H1 (cell line): ENCODE results near the gene TSPAN5. TPM values are rescaled to one million over a fixed set of nuclear protein-coding genes. Genes with fewer than 3 reads are reported as not detected.

Source experiments
- CTCF ChIA-PET: fragments of 300-600 bp; sonication (Branson Sonifier 250); formaldehyde crosslinking; loops from one replicate; lab custom pipeline; 2021; ENCODE audit not compliant: partially characterized antibody; lab: Charles Lee
- POLR2A ChIA-PET: fragments of 300-600 bp; sonication (Branson Sonifier 250); formaldehyde crosslinking; loops from one replicate; lab custom pipeline; 2021; ENCODE audit warnings: inconsistent platforms; ENCODE audit not compliant: partially characterized antibody; lab: Charles Lee
- DNase-seq, 2 experiments: peaks; one replicate each; pipeline versions ENCODE4 v3.0.0 to v3.0.0-alpha.2; 2010 to 2022; ENCODE audit warnings: low spot score in 2 of 2, low read depth in 1 of 2, mixed read lengths in 1 of 2
- FAIRE-seq: peaks from 2 replicates; lab custom pipeline; 2011; peaks lifted over from hg19 to GRCh38; lab: Jason Lieb, UNC
- H2AFZ ChIP-seq: 2 replicates; pipeline ENCODE4 v1.8.1; 2012; ENCODE audit warnings: low read length, inconsistent platforms
- H2AK5ac ChIP-seq: 2 replicates; pipeline ENCODE4 v1.6.1; 2013; ENCODE audit warnings: low read depth, low read length
- H2BK120ac ChIP-seq: replicated peaks from 2 replicates; pipeline ENCODE3; 2013; ENCODE audit warnings: low read depth, low read length, inconsistent platforms
- H2BK12ac ChIP-seq: 2 replicates; pipeline ENCODE4 v1.6.1; 2013; ENCODE audit warnings: low read depth, low read length
- H2BK15ac ChIP-seq: 2 replicates; pipeline ENCODE4 v1.6.1; 2013; ENCODE audit warnings: low read length
- H2BK20ac ChIP-seq: 2 replicates; pipeline ENCODE4 v1.6.1; 2013; ENCODE audit warnings: low read length
- H2BK5ac ChIP-seq: 2 replicates; pipeline ENCODE4 v1.6.1; 2013; ENCODE audit warnings: low read depth, low read length
- H3K14ac ChIP-seq: 2 replicates; pipeline ENCODE4 v1.6.1; 2013; ENCODE audit warnings: inconsistent platforms; ENCODE audit not compliant: insufficient read length
- H3K18ac ChIP-seq: 2 replicates; pipeline ENCODE4 v1.6.1; 2013; ENCODE audit warnings: low read length; ENCODE audit errors: extremely low read depth
- H3K23ac ChIP-seq: 2 replicates; pipeline ENCODE4 v1.6.1; 2013; ENCODE audit warnings: inconsistent platforms; ENCODE audit not compliant: insufficient read length
- H3K23me2 ChIP-seq: 2 replicates; pipeline ENCODE4 v1.6.1; 2013; ENCODE audit warnings: low read depth, low read length
- H3K27ac ChIP-seq: 2 replicates; pipeline ENCODE4 v1.6.1; 2011; ENCODE audit warnings: low read depth, low read length, inconsistent platforms
- H3K27me3 ChIP-seq, 4 experiments: replicated peaks in 1 of 4; 1 replicate in 1 of 4; 2 replicates in 3 of 4; pipeline versions ENCODE4 v1.6.1 to v1.8.1; 2011 to 2013; ENCODE audit warnings: low read length in 3 of 4, mild to moderate bottlenecking in 3 of 4, inconsistent platforms in 2 of 4, mixed read lengths in 2 of 4, moderate library complexity in 1 of 4; ENCODE audit not compliant: control insufficient read depth in 3 of 4, insufficient read depth in 3 of 4; ENCODE audit errors: extremely low read depth in 1 of 4
- H3K36me3 ChIP-seq, 4 experiments: 2 replicates each; pipeline versions ENCODE4 v1.6.1 to v1.8.1; 2011 to 2013; ENCODE audit warnings: mild to moderate bottlenecking in 4 of 4, low read length in 3 of 4, moderate library complexity in 2 of 4, control low read depth in 1 of 4, inconsistent platforms in 1 of 4; ENCODE audit not compliant: insufficient read depth in 4 of 4, control insufficient read depth in 2 of 4
- H3K4ac ChIP-seq: replicated peaks from 2 replicates; pipeline ENCODE3; 2013; ENCODE audit warnings: low read length, low read depth, mixed read lengths, inconsistent platforms; ENCODE audit not compliant: insufficient read length
- H3K4me1 ChIP-seq, 4 experiments: replicated peaks in 1 of 4; 1 replicate in 1 of 4; 2 replicates in 3 of 4; pipeline versions ENCODE4 v1.6.1 to v1.8.1; 2011 to 2013; ENCODE audit warnings: low read length in 3 of 4, inconsistent platforms in 2 of 4, mixed read lengths in 1 of 4; ENCODE audit not compliant: insufficient read depth in 4 of 4, control insufficient read depth in 3 of 4
- H3K4me2 ChIP-seq, 2 experiments: 2 replicates each; pipeline versions ENCODE4 v1.6.1 to v1.8.1; 2011 to 2013; ENCODE audit warnings: low read depth in 2 of 2, low read length in 2 of 2, control low read depth in 1 of 2, inconsistent platforms in 1 of 2, mild to moderate bottlenecking in 1 of 2; ENCODE audit not compliant: insufficient read depth in 1 of 2
- H3K4me3 ChIP-seq, 4 experiments: fragments of 200-600, 300-600 bp in 1 of 4; sonication (generic), shearing (Covaris generic), sonication (Bioruptor Twin) in 1 of 4; 2 replicates each; pipeline versions ENCODE4 v1.5.1 to v1.8.1; 2011 to 2016; ENCODE audit warnings: low read length in 4 of 4, low read depth in 3 of 4, control low read depth in 2 of 4, inconsistent platforms in 2 of 4, mild to moderate bottlenecking in 2 of 4, mixed read lengths in 1 of 4, moderate library complexity in 1 of 4; ENCODE audit not compliant: insufficient read depth in 2 of 4; ENCODE audit errors: extremely low read depth in 1 of 4
- H3K56ac ChIP-seq: replicated peaks from 2 replicates; pipeline ENCODE3; 2013; ENCODE audit warnings: low read depth, mild to moderate bottlenecking, mixed read lengths, low read length, inconsistent platforms; ENCODE audit not compliant: insufficient read length
- H3K79me1 ChIP-seq: 2 replicates; pipeline ENCODE4 v1.6.1; 2013; ENCODE audit warnings: low read depth, low read length, control low read depth
- H3K79me2 ChIP-seq, 2 experiments: 2 replicates each; pipeline versions ENCODE4 v1.6.1 to v1.8.1; 2012 to 2013; ENCODE audit warnings: low read length in 2 of 2, mild to moderate bottlenecking in 2 of 2, inconsistent platforms in 1 of 2; ENCODE audit not compliant: insufficient read depth in 2 of 2, control insufficient read depth in 1 of 2
- H3K9ac ChIP-seq, 4 experiments: replicated peaks in 1 of 4; 1 replicate in 1 of 4; 2 replicates in 3 of 4; pipeline versions ENCODE4 v1.6.1 to v1.8.1; 2011 to 2013; ENCODE audit warnings: low read depth in 3 of 4, low read length in 3 of 4, control low read depth in 2 of 4, mild to moderate bottlenecking in 2 of 4, moderate library complexity in 2 of 4, inconsistent platforms in 1 of 4; ENCODE audit errors: extremely low read depth in 1 of 4
- H3K9me3 ChIP-seq, 2 experiments: 2 replicates each; pipeline versions ENCODE4 v1.6.1 to v1.8.1; 2012 to 2013; ENCODE audit warnings: mild to moderate bottlenecking in 2 of 2, moderate library complexity in 2 of 2, control low read depth in 1 of 2, inconsistent platforms in 1 of 2, low read depth in 1 of 2, low read length in 1 of 2, mixed read lengths in 1 of 2; ENCODE audit not compliant: insufficient read depth in 2 of 2
- H4K20me1 ChIP-seq, 2 experiments: replicated peaks in 1 of 2; 2 replicates each; pipeline versions ENCODE3 to v1.8.1; 2011 to 2013; ENCODE audit warnings: inconsistent platforms in 2 of 2, low read length in 2 of 2, mild to moderate bottlenecking in 1 of 2; ENCODE audit not compliant: insufficient read depth in 2 of 2, control insufficient read depth in 1 of 2
- H4K5ac ChIP-seq: 2 replicates; pipeline ENCODE4 v1.6.1; 2013; ENCODE audit warnings: low read length, low read depth, mixed read lengths, inconsistent platforms; ENCODE audit not compliant: insufficient read length
- H4K8ac ChIP-seq: 2 replicates; pipeline ENCODE4 v1.8.0; 2013; ENCODE audit warnings: mild to moderate bottlenecking, moderate library complexity, low read length, inconsistent platforms; ENCODE audit not compliant: insufficient read depth; ENCODE audit errors: extremely low read depth
- H4K91ac ChIP-seq: replicated peaks from 2 replicates; pipeline ENCODE3; 2013; ENCODE audit warnings: low read length, mixed read lengths, inconsistent platforms; ENCODE audit not compliant: insufficient read length
- BACH1 ChIP-seq: IDR thresholded peaks from 2 replicates; pipeline ENCODE4 v1.6.1; 2012; ENCODE audit warnings: low read length, improper control_type of control experiment
- BCL11A ChIP-seq, 2 experiments: IDR thresholded peaks; one replicate each; pipeline ENCODE4 v1.6.1; 2011; ENCODE audit warnings: low read depth in 2 of 2, low read length in 2 of 2, mild to moderate bottlenecking in 2 of 2
- BRCA1 ChIP-seq: IDR thresholded peaks from 2 replicates; pipeline ENCODE4 v1.6.1; 2012; ENCODE audit warnings: low read depth, low read length, improper control_type of control experiment
- CREB1 ChIP-seq: IDR thresholded peaks from 2 replicates; pipeline ENCODE4 v1.6.1; 2012; ENCODE audit warnings: inconsistent platforms
- EGR1 ChIP-seq: IDR thresholded peaks from 2 replicates; pipeline ENCODE4 v1.6.1; 2011; ENCODE audit warnings: low read depth, low read length, borderline replicate concordance
- GTF2F1 ChIP-seq: IDR thresholded peaks from 2 replicates; pipeline ENCODE4 v1.6.1; 2012; ENCODE audit warnings: low read depth, low read length, improper control_type of control experiment, borderline replicate concordance
- JUND ChIP-seq: IDR thresholded peaks from 2 replicates; pipeline ENCODE4 v1.6.1; 2011; ENCODE audit warnings: mild to moderate bottlenecking, improper control_type of control experiment, low read length
- KDM1A ChIP-seq: fragments of 200-600, 300-600 bp; sonication (generic); IDR thresholded peaks from 2 replicates; pipeline ENCODE4 v1.7.1; 2016; ENCODE audit warnings: mild to moderate bottlenecking, low read length, borderline replicate concordance
- MAFK ChIP-seq: IDR thresholded peaks from 2 replicates; pipeline ENCODE4 v1.6.1; 2012; ENCODE audit warnings: low read depth, mild to moderate bottlenecking, improper control_type of control experiment, low read length
- NANOG ChIP-seq: IDR thresholded peaks from 2 replicates; pipeline ENCODE4 v1.6.1; 2011; ENCODE audit warnings: low read length, low read depth, mild to moderate bottlenecking, inconsistent platforms; ENCODE audit not compliant: insufficient read depth, poor library complexity, severe bottlenecking
- SIN3A ChIP-seq, 2 experiments: IDR thresholded peaks in 1 of 2; conservative IDR thresholded peaks in 1 of 2; 2 replicates each; pipeline ENCODE4 v1.6.1; 2011 to 2012; ENCODE audit warnings: low read length in 2 of 2, improper control_type of control experiment in 1 of 2, low read depth in 1 of 2, mild to moderate bottlenecking in 1 of 2
- SP1 ChIP-seq: IDR thresholded peaks from 2 replicates; pipeline ENCODE4 v1.6.1; 2011; ENCODE audit warnings: low read depth, low read length
- TCF12 ChIP-seq: IDR thresholded peaks from 2 replicates; pipeline ENCODE4 v1.6.1; 2011; ENCODE audit warnings: low read depth, mild to moderate bottlenecking, low read length
- WGBS, 2 experiments: shearing (Covaris generic) in 1 of 2; methylation state at CpG; one replicate each; pipeline versions ENCODE4 v1.1.6 to v1.1.7; 2013 to 2015; ENCODE audit warnings: low lambda C conversion rate in 2 of 2, mixed read lengths in 2 of 2, inconsistent platforms in 1 of 2, low coverage in 1 of 2, missing lambda C conversion rate in 1 of 2; ENCODE audit not compliant: insufficient replicate concordance in 2 of 2, insufficient coverage in 1 of 2, insufficient read length in 1 of 2; ENCODE audit errors: extremely low coverage in 1 of 2, missing lambda C conversion rate in 1 of 2; 5-methylcytosine and 5-hydroxymethylcytosine counted together
- polyA plus RNA-seq, 7 experiments: library from polyadenylated mRNA; depleted of rRNA in 3 of 7; stranded (reverse) in 5 of 7; unstranded in 2 of 7; fragments of >200 nt in 5 of 7; fragments of 200-250 nt in 2 of 7; gene quantifications; 1 replicate in 5 of 7; 2 replicates in 1 of 7; 4 replicates in 1 of 7; pipeline versions ENCODE4 v1.2.1 to v1.2.3, GENCODE V29; 2011 to 2013; ENCODE audit warnings: missing spikeins in 2 of 7, mixed read lengths in 2 of 7
- total RNA-seq: library from RNA; stranded (reverse); fragmentation: NEBNext Ultra II Directional; extraction: Animal tissue kit (Norgen Biotek cat#: 25700); gene quantifications from 2 replicates; pipeline ENCODE4 v1.2.1, GENCODE V29; 2021
- TF ChIP-seq, protein P1 (sequence below): IDR thresholded peaks from 2 replicates; pipeline ENCODE4 v1.6.1; 2012; ENCODE audit warnings: low read length, inconsistent platforms

TSPAN5 gene
- total and polyA plus RNA-seq, 2 of the 8 experiments (the other 6 are each of a cell fraction or from before 2014, with no cell fraction given): 17.6 to 21.2 TPM

DNA sequence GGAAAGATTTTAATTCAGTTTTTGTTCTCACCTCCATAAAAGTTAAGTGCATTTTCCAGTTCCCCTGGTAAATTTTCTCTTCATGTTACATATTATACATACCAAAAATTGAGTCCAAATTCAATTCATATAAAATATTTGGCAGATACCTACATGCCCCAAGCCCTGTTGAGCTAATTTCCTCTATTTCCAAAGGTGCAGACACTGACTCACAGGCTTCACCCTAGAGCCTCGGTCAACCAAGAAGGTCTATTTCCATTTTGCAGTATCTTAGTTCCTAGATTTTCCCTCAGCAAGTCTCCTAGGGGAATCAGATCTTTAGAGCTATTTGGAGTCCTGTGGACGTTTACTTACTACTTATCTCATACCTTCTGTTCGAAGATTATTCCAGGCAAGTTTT, 174.4 kb downstream of the TSPAN5 start:
- no peak overlapping the region for H3K23ac ChIP-seq
- H3K27me3 ChIP-seq: no peaks in the 10 kb centered on the region
- no peak for FAIRE-seq
- peaks cover 0 to 15% (median 8%) of the 10 kb centered on the region in 4 experiments; a peak in 4 of 7 replicates for H3K4me1 ChIP-seq
- H3K9me3 ChIP-seq: no peaks in the 10 kb centered on the region
- no peak overlapping the region for H4K5ac ChIP-seq
- H2AFZ ChIP-seq: no peak overlapping the region
- H4K20me1 ChIP-seq: no peaks in the 10 kb centered on the region
- H4K8ac ChIP-seq: no peak overlapping the region
- no peak overlapping the region for H2BK120ac ChIP-seq
- ChIA-PET CTCF (interaction anchor here (0.6 to 1.6 kb wide), 4 partner anchors 9 to 304 kb away, joined by 3 to 4 read pairs (median 4); no protein-coding TSS in a partner anchor), POLR2A (no interaction called here)
- no peaks in the 10 kb centered on the region for H3K79me2 ChIP-seq
- no peak overlapping the region for H2BK20ac ChIP-seq
- no peak overlapping the region for H3K4ac ChIP-seq
- no peak for DNase-seq
- no peak overlapping the region for H3K4me3 ChIP-seq
- no peak overlapping the region for H3K9ac ChIP-seq
- H2BK15ac ChIP-seq: no peak overlapping the region
- no peak overlapping the region for H3K27ac ChIP-seq
- H4K91ac ChIP-seq: no peak overlapping the region
- no peak overlapping the region for H2BK12ac ChIP-seq
- H3K4me2 ChIP-seq: no peak overlapping the region
- H2AK5ac ChIP-seq: no peak overlapping the region
- no peaks in the 10 kb centered on the region for H3K79me1 ChIP-seq
- H3K14ac ChIP-seq: no peak overlapping the region
- H3K56ac ChIP-seq: no peak overlapping the region
- H2BK5ac ChIP-seq: no peak overlapping the region
- H3K36me3 ChIP-seq: no peaks in the 10 kb centered on the region
- H3K18ac ChIP-seq: no peak overlapping the region
- no peaks in the 10 kb centered on the region for H3K23me2 ChIP-seq
- WGBS, 2 experiments: 93% methylated on average over 3 of the region's 3 CpGs; no CpG with 5 or more reads in 1 of the 2 experiments
- TF ChIP-seq SP1: no peak
- TF ChIP-seq MAFK: no peak
- no peak for TF ChIP-seq BACH1
- TF ChIP-seq GTF2F1: no peak
- no peak for TF ChIP-seq TCF12
- no peak for TF ChIP-seq SIN3A (conservative IDR thresholded peaks at IDR 0.05 in 1 of 2, IDR thresholded peaks at IDR 0.05 in 1 of 2; ENCODE audit: low read depth in 1 of 2, low read length in 2 of 2)
- no peak for TF ChIP-seq BCL11A (IDR thresholded peaks at IDR 0.05; ENCODE audit: low read depth in 2 of 2, low read length in 2 of 2)
- no peak for TF ChIP-seq BRCA1
- TF ChIP-seq KDM1A: no peak
- no peak for TF ChIP-seq JUND
- TF ChIP-seq NANOG: no peak
- TF ChIP-seq, protein P1, sequence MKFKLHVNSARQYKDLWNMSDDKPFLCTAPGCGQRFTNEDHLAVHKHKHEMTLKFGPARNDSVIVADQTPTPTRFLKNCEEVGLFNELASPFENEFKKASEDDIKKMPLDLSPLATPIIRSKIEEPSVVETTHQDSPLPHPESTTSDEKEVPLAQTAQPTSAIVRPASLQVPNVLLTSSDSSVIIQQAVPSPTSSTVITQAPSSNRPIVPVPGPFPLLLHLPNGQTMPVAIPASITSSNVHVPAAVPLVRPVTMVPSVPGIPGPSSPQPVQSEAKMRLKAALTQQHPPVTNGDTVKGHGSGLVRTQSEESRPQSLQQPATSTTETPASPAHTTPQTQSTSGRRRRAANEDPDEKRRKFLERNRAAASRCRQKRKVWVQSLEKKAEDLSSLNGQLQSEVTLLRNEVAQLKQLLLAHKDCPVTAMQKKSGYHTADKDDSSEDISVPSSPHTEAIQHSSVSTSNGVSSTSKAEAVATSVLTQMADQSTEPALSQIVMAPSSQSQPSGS: no peak
- no peak for TF ChIP-seq CREB1
- TF ChIP-seq EGR1: no peak
